ENCODE measurements around the gene ZNF692. TPM values are rescaled to one million over a fixed set of nuclear protein-coding genes. Genes with fewer than 3 reads are reported as not detected.
A peak's percentile ranks its signal among the peaks of the same experiment; 100 is the strongest.

ZNF692 gene
- total and polyA plus RNA-seq, 4 donors, result 7.8 to 16.3 (median 10.4) TPM

GRCh38 chr1:248825909-248826760 is 32.8 kb downstream of the ZNF692 start, which contains the start of gene SH3BP5L:
Gene SH3BP5L (minus strand): TSS chr1:248825915. CDS start chr1:248824935, 980 bp downstream.
- Histone ChIP-seq H3K4me1 (ENCODE audit: control insufficient read depth in 4 of 4, insufficient read depth in 4 of 4, low read length in 3 of 4) (peaks cover 12 to 48% (median 37%) of the 10 kb centered on the region in 4 donors), H3K36me3 (ENCODE audit: control insufficient read depth in 4 of 4, insufficient read depth in 3 of 4, low read depth in 1 of 4, low read length in 3 of 4) (peaks cover 2 to 9% (median 3%) of the 10 kb centered on the region in 4 donors), H3K9ac (ENCODE audit: low read depth in 1 of 2, low read length in 2 of 2) (peak within 1 kb of the TSS; percentile 95 to 100), H3K4me3 (ENCODE audit: low read depth in 1 of 3, low read length in 3 of 3) (peak within 1 kb of the TSS; percentile 75 to 99 (median 90)), H3K9me3 (ENCODE audit: control insufficient read depth in 4 of 4, low read length in 3 of 4) (no peaks in the 10 kb centered on the region), H3K27ac (ENCODE audit: low read depth in 1 of 2, low read length in 2 of 2) (peak within 1 kb of the TSS; percentile 95 to 100), H3K27me3 (ENCODE audit: control insufficient read depth in 4 of 4, insufficient read depth in 4 of 4, low read length in 3 of 4) (no peaks in the 10 kb centered on the region)
- peak; percentile 51 for TF ChIP-seq HNF4G (IDR thresholded peaks at IDR 0.05)
- peak; percentile 63 for TF ChIP-seq TAF1 (conservative IDR thresholded peaks at IDR 0.05)
- TF ChIP-seq ZBTB33 (IDR thresholded peaks at IDR 0.05), result no peak
- peak; percentile 100 for TF ChIP-seq YY1 (IDR thresholded peaks at IDR 0.05)
- peak; percentile 57 for TF ChIP-seq MAX (IDR thresholded peaks at IDR 0.05)
- TF ChIP-seq JUND (IDR thresholded peaks at IDR 0.05), result peak; percentile 14 to 26
- TF ChIP-seq HNF4A (conservative IDR thresholded peaks at IDR 0.05), result peak; percentile 75 to 83
- TF ChIP-seq RAD21 (IDR thresholded peaks at IDR 0.05), result peak; percentile 69
- no peak for TF ChIP-seq FOXA2 (IDR thresholded peaks at IDR 0.05)
- TF ChIP-seq RXRA (IDR thresholded peaks at IDR 0.05), result no peak
- peak; percentile 9 for TF ChIP-seq NR2F2 (IDR thresholded peaks at IDR 0.05)
- TF ChIP-seq SP1 (IDR thresholded peaks at IDR 0.05), result peak; percentile 54
- no peak for TF ChIP-seq ATF3 (IDR thresholded peaks at IDR 0.05)
- TF ChIP-seq REST (IDR thresholded peaks at IDR 0.05), result peak; percentile 45
- no peak for TF ChIP-seq FOXA1 (IDR thresholded peaks at IDR 0.05)
- peak; percentile 98 to 99 for TF ChIP-seq EGR1 (IDR thresholded peaks at IDR 0.05; ENCODE audit: low read depth in 2 of 2)
- peak; percentile 41 for TF ChIP-seq CTCF (IDR thresholded peaks at IDR 0.05; ENCODE audit: low read depth, low read length, missing input control)
- peak; percentile 89 to 96 for TF ChIP-seq GABPA (IDR thresholded peaks at IDR 0.05 in 1 of 2, conservative IDR thresholded peaks at IDR 0.05 in 1 of 2)
- DNase-seq (ENCODE audit: low spot score), result peak; percentile 88
- under 1% methylated on average over 56 of the region's 56 CpGs for WGBS
